ENCODE measurements around the gene HERC2. TPM values are rescaled to one million over a fixed set of nuclear protein-coding genes. Genes with fewer than 3 reads are reported as not detected.

Gene HERC2
- total RNA-seq, 4 donors from 2014 or later = 54.6 to 112 (median 100) TPM

GRCh38 chr15:28096670-28097431, 225.1 kb downstream of the HERC2 start:
- peak overlapping the region; percentile 26 to 50 (median 48) for H3K4me3 ChIP-seq
- TF ChIP-seq, protein P1, sequence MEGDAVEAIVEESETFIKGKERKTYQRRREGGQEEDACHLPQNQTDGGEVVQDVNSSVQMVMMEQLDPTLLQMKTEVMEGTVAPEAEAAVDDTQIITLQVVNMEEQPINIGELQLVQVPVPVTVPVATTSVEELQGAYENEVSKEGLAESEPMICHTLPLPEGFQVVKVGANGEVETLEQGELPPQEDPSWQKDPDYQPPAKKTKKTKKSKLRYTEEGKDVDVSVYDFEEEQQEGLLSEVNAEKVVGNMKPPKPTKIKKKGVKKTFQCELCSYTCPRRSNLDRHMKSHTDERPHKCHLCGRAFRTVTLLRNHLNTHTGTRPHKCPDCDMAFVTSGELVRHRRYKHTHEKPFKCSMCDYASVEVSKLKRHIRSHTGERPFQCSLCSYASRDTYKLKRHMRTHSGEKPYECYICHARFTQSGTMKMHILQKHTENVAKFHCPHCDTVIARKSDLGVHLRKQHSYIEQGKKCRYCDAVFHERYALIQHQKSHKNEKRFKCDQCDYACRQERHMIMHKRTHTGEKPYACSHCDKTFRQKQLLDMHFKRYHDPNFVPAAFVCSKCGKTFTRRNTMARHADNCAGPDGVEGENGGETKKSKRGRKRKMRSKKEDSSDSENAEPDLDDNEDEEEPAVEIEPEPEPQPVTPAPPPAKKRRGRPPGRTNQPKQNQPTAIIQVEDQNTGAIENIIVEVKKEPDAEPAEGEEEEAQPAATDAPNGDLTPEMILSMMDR (IDR thresholded peaks at IDR 0.05) = no peak
- no peak for TF ChIP-seq POLR2A (IDR thresholded peaks at IDR 0.05)
- H3K36me3 ChIP-seq = no peaks in the 10 kb centered on the region
- H3K27ac ChIP-seq = peak overlapping the region in 2 of 4 donors; percentile 20 to 31
- peak in 1 of 3 donors; percentile 15 for DNase-seq
- H3K4me1 ChIP-seq = peaks cover 0 to 44% (median 20%) of the 10 kb centered on the region in 4 donors
- peaks cover 0 to 4% (median 0%) of the 10 kb centered on the region in 4 donors for H3K9me3 ChIP-seq
- peaks cover 0 to 30% of the 10 kb centered on the region in 2 donors for H3K27me3 ChIP-seq

DNA sequence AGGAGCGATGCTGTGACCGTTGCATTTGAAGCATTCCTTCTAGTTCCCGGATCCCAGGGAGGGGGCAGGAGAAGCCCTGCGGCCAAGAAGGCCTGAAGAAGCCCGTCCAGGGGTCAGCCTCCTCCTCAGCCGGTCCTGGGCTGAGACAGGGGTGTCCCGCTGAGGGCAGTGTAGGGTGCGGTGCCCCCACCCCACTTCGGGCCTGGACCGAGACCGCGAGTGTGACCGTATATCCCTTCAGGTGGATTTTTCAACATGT, 225.6 kb downstream of the HERC2 start:
- TF ChIP-seq, protein P1 (IDR thresholded peaks at IDR 0.05) = no peak
- no peak for TF ChIP-seq POLR2A (IDR thresholded peaks at IDR 0.05)
- Histone ChIP-seq H3K36me3 (no peaks in the 10 kb centered on the region), H3K4me1 (peaks cover 0 to 44% (median 20%) of the 10 kb centered on the region in 4 donors), H3K4me3 (peak overlapping the region; percentile 26 to 50 (median 48)), H3K27ac (peak overlapping the region in 2 of 4 donors; percentile 20 to 31), H3K27me3 (peaks cover 0 to 30% of the 10 kb centered on the region in 2 donors), H3K9me3 (peaks cover 0 to 7% (median 0%) of the 10 kb centered on the region in 4 donors)
- no peak for DNase-seq

DNA sequence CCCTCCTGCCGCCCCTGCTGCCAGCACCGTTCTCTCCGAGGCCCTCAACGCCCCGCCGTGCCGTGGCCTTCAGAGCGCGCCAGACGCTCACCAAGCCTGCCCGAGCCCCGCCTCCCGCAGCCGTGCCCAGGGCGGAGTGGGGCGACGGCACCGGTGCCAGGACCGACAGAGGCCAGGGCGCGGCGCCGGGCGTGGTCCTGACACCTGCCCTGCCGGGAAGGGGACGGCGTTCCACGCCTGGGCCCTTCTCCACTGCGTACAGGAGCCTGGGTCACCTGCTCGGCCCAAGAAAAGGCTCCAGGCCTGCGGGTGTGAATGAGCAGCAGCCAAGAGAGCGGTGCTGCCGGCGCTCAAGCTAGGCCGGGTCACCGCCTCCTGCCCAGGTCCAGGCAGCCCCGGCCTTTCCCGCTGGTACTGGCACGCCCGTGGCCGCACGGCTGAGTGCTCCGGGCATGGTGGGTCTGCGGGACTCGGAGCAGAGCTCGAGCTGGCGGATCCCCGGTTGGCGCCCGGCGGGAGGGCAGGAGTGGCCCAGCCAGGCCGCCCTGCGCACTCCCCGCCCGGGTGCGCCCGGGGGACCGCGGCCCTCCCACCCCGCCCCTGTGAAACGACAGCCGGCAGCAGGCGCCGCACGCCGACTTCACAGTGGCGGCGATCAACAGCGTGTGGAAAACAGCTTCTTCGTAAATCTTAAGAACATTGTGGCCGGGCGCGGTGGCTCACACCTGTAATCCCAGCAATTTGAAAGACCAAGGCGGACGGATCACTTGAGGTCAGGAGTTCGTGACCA, 227.1 kb downstream of the HERC2 start:
- TF ChIP-seq, protein P1 (IDR thresholded peaks at IDR 0.05) = no peak
- TF ChIP-seq POLR2A (IDR thresholded peaks at IDR 0.05) = peak; percentile 47 to 58
- Histone ChIP-seq H3K4me1 (peaks cover 0 to 44% (median 20%) of the 10 kb centered on the region in 4 donors), H3K36me3 (no peaks in the 10 kb centered on the region), H3K9me3 (peaks cover 0 to 7% (median 0%) of the 10 kb centered on the region in 4 donors), H3K4me3 (peak overlapping the region; percentile 26 to 50 (median 48)), H3K27ac (peak overlapping the region; percentile 31 to 80 (median 70)), H3K27me3 (peaks cover 0 to 30% of the 10 kb centered on the region in 2 donors)
- peak in 2 of 3 donors; percentile 86 to 92 for DNase-seq

- peak overlapping the region in 2 of 4 donors; percentile 26 to 49 for H3K4me3 ChIP-seq
- DNase-seq = no peak
- peaks cover 0 to 30% of the 10 kb centered on the region in 2 donors for H3K27me3 ChIP-seq
- H3K9me3 ChIP-seq = peaks cover 0 to 3% (median 0%) of the 10 kb centered on the region in 4 donors
- TF ChIP-seq, protein P1 (IDR thresholded peaks at IDR 0.05) = no peak
- TF ChIP-seq POLR2A (IDR thresholded peaks at IDR 0.05) = no peak
- no peaks in the 10 kb centered on the region for H3K36me3 ChIP-seq
- H3K4me1 ChIP-seq = peaks cover 0 to 37% (median 17%) of the 10 kb centered on the region in 4 donors
- H3K27ac ChIP-seq = peak overlapping the region in 1 of 4 donors; percentile 71
These were observed 228.0 kb downstream of the HERC2 start for GRCh38 chr15:28093752-28094535.

- H3K9me3 ChIP-seq = peaks cover 0 to 3% (median 0%) of the 10 kb centered on the region in 4 donors
- peaks cover 0 to 12% of the 10 kb centered on the region in 2 donors for H3K27me3 ChIP-seq
- H3K27ac ChIP-seq = no peak overlapping the region
- no peak for DNase-seq
- no peak for TF ChIP-seq POLR2A (IDR thresholded peaks at IDR 0.05)
- TF ChIP-seq, protein P1 (IDR thresholded peaks at IDR 0.05) = no peak
- no peaks in the 10 kb centered on the region for H3K36me3 ChIP-seq
- no peak overlapping the region for H3K4me3 ChIP-seq
- peaks cover 0 to 23% (median 9%) of the 10 kb centered on the region in 4 donors for H3K4me1 ChIP-seq
These were observed 230.7 kb downstream of the HERC2 start for GRCh38 chr15:28091313-28091712.
